GM19099 (cell line): ENCODE results near the gene SHROOM1.

Experiments
- POLR2A ChIP-seq: IDR thresholded peaks from 3 replicates; pipeline ENCODE4 v1.6.1; 2011; ENCODE audit warnings: low read depth; ENCODE audit not compliant: insufficient read length; ENCODE audit errors: extremely low read depth

The SHROOM1 gene

GRCh38 chr5:132860742-132861141, 30.3 kb upstream of the SHROOM1 start:
- TF ChIP-seq POLR2A = no peak

GRCh38 chr5:132859889-132860437, 29.5 kb upstream of the SHROOM1 start:
- no peak for TF ChIP-seq POLR2A

- no peak for TF ChIP-seq POLR2A
Observed at GRCh38 chr5:132856011-132856410, 25.6 kb upstream of the SHROOM1 start.

- TF ChIP-seq POLR2A = no peak
Observed at GRCh38 chr5:132854301-132854700, 23.9 kb upstream of the SHROOM1 start.

- TF ChIP-seq POLR2A = no peak
Observed at GRCh38 chr5:132853790-132854189, 23.3 kb upstream of the SHROOM1 start.

- TF ChIP-seq POLR2A = no peak
Observed at GRCh38 chr5:132853323-132853722, 22.9 kb upstream of the SHROOM1 start.

- TF ChIP-seq POLR2A = no peak
Observed at GRCh38 chr5:132850066-132850465, 19.6 kb upstream of the SHROOM1 start.

- TF ChIP-seq POLR2A = no peak
Observed at GRCh38 chr5:132849347-132849746, 18.9 kb upstream of the SHROOM1 start.

- TF ChIP-seq POLR2A = no peak
Observed at GRCh38 chr5:132848270-132848669, 17.8 kb upstream of the SHROOM1 start.

- TF ChIP-seq POLR2A = no peak
Observed at GRCh38 chr5:132841305-132841704, 10.9 kb upstream of the SHROOM1 start.

- TF ChIP-seq POLR2A = no peak
Observed at GRCh38 chr5:132840896-132841295, 10.4 kb upstream of the SHROOM1 start.

- no peak for TF ChIP-seq POLR2A
Observed at GRCh38 chr5:132840313-132840712, 9.9 kb upstream of the SHROOM1 start.

GRCh38 chr5:132839426-132840301, 9.2 kb upstream of the SHROOM1 start:
- no peak for TF ChIP-seq POLR2A

- TF ChIP-seq POLR2A = no peak
Observed at GRCh38 chr5:132838516-132839282, 8.3 kb upstream of the SHROOM1 start.

- no peak for TF ChIP-seq POLR2A
Observed at GRCh38 chr5:132837868-132838267, 7.4 kb upstream of the SHROOM1 start.

GRCh38 chr5:132836852-132837251, 6.4 kb upstream of the SHROOM1 start:
- no peak for TF ChIP-seq POLR2A
